Fibroblast of skin of scalp (primary cell): ENCODE measurements around the gene NOM1.
A peak's percentile ranks its signal among the peaks of the same experiment; 100 is the strongest.

Experiments
- DNase-seq: peaks from one replicate; pipeline ENCODE4 v3.0.0-alpha.2; 2013

NOM1 gene

DNA sequence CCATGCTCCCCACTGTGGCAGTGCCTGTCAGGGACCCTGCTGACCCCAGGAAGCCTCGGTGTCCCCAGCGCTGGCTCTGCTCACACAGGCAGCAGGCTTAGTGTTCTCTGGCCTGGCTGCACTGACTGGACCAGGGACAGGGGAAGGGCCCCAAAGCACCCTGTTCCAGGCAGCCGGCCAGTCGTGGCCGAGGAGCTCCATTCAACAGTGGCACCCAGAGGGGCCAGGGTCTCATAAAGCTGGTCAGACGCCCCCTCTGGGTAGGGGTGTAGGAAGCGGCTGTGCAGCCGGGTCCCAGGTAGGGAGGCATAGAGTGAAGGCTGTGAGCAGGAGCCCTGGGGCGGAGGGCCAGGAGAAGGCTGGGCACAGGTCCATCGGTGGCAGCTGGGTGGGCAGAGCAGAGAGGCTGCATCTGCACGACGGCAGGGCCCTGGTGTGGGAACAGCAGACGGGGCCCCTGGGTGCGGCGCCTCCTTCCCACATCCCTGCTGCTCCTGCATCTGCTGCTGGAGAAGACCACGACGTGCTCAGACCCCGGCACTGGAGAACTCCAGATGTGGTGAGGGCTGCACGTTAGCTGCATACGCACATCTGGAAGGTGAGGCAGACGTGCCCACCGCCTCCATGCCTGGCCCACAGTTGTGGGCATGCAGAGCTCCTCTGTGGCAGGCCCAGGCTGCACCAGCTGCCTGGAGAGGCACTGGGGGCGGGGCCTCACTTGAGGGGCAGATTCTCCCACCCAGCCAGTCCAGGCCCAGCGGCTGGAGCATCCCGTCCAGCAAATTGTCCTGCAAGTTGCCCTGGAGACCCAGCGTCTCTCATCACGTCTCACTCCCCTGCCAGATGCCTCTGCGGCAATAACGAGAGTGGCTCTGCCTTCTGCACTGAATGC, 35.8 kb downstream of the NOM1 start:
- no peak for DNase-seq

DNA sequence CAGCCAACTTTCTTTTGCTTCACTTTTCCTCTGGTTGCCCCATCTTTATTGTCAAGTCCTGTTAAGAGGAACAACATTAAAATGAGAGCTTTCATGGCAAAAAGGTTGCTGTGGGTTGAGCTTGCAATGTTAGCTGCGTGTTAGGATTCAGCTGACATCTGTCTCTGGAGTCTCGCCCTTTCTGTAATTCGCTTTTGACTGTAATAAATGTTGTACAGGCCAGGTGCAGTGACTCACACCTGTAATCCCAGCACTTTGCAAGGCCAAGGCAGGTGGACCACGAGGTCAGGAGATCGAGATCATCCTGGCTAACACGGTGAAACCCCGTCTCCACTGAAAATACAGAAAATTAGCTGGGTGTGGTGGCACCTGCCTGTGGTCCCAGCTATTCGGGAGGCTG, 36.9 kb downstream of the NOM1 start:
- DNase-seq, result no peak

DNA sequence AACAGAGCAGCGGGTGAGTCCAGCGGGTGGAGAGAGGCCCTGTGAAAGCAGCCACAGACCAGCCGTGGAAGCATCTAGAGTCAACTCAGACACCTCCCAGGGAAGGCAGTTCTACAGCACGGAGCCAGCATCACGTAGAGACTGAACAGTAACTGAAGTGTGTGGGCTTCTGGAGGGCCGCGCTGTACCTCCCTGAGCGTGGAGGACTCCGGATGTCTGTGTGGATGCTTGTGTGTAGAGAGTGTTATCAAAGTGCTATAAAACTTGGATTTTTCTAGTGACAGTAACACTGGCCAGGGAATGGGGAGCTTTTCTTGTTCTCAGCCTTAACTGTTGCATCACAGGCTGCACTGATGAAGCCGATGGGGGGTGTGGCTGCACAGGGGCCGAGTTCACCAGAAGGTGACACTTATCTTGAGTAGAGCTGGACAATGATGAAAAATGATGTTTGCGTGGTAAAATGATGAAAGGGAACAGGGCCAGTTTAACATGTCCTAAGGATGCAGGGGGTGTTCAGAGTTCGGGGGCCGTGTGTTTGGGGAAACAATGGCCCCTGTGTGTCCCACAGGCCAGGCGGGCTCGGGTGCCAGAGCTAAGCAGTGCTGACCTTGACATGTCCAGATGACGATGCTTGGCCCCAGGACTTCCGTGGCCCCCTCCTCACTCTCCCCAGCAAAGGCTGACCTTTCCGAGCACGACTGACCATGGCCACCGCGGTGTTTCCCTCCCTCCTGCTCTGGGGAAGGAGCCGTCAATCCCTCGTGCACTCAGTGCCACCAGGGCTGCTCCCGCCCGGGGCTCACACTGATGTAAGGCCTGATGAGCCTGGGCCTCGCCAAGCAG, 39.1 kb downstream of the NOM1 start:
- no peak for DNase-seq

DNA sequence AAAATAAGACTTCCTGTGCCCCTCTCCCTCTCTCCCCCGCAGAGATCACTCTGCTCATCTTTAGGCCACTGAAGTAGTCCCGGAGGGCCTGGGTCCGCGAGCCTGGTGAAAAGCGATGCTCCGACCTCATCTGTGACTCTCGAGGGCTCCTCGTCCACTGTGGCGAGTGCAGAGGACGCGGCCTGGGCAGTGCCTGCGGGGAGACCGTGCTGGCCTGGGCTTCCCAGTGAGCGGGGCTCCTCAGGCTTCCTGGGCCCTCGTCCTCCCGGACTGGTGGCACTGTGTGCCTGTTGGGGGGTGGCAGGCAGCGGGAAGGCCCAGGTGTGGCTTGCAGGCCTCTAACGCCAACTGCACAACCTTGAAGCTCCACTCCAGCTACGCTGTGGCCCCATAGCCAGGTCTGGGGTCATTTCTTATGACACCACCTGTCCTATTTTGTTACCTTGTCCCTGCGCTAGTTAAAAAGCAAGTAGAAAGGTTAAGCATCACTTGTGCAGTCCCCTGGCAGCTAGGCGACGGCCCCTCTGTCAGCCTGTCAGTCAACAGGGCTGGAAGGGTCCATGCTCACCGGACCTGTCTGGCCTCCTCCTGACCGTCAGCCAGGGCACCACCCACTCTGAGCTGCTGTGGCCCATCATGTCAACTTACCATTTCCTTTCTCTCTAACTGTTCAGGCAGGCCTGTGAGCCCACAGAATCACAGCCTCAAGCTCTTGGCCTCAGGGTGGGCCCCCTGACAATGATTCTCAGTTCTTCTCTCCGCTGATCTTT, 40.4 kb downstream of the NOM1 start:
- DNase-seq, result no peak

DNA sequence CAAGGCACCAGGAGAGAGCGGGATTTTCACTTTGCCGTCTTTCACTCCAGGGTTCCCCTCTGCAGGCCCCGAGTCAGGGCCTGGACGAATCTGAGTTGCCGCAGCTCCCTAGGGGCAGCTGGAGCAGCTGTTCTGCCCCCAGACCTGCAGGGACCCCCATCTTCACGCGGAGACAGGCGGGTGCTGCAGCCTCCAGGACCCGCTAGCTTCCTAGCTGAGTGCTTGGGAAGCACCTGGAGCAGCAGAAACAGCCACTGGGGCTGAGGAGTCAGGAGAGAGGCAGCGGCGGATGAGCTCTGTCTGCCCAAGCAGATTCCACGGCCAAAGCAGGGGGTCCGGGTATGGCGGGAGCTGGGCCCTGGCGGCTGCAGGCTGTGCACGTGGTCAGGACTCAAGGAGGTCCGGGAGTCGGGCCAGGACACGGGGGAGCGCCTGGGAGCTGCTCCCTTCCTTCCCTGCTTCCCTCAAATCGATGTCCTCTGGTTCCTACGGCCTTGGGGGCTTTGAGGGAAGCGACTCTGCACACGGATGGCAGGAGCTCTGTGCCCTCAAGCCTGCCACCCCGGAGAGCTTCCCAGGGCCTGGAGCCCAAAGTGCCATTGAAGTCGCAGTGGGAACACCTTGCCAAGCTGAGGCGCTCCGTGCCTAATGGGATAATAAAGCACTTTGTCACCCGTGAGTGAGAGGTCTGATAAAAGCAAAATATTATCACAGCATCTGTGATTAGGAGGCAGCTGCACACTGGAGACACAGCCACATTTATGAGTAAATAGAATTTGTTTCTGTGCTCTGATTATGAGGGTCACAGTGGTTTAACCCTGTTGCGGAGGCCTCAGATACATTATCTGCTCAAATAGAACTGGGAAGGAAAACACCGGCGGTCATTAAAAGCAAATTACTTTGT, 43.8 kb downstream of the NOM1 start:
- DNase-seq, result peak; percentile 8

GRCh38 chr7:156993925-156994235, 44.4 kb downstream of the NOM1 start:
- DNase-seq, result no peak

DNA sequence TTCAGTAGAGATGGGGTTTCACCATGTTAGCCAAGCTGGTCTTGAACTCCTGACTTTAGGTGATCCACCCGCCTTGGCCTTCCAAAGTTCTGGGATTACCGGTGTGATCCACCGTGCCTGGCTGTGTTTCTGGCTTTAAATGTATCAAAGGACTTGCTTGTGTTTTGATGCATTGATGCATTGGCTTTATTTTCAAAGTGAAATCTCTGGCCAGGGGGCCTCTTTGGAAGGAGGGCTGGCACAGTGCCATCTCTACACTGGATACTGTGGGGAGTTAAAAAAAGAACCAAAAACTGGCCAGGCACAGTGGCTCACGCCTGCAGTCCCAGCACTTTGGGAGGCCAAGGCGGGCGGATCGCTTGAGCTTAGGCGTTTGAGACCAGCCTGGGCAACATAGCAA, 44.9 kb downstream of the NOM1 start:
- no peak for DNase-seq

- no peak for DNase-seq
These were observed 49.8 kb downstream of the NOM1 start for GRCh38 chr7:156998988-156999957.

- DNase-seq, result no peak
These were observed 50.6 kb downstream of the NOM1 start for GRCh38 chr7:156999958-157000726.

GRCh38 chr7:157000741-157001653, 51.5 kb downstream of the NOM1 start:
- no peak for DNase-seq

- DNase-seq, result no peak
These were observed 52.7 kb downstream of the NOM1 start for GRCh38 chr7:157001920-157002818.

- DNase-seq, result no peak
These were observed 53.4 kb downstream of the NOM1 start for GRCh38 chr7:157002819-157003421.

GRCh38 chr7:157003445-157003755, 53.9 kb downstream of the NOM1 start:
- no peak for DNase-seq

- no peak for DNase-seq
These were observed 54.4 kb downstream of the NOM1 start for GRCh38 chr7:157003756-157004520.

GRCh38 chr7:157004521-157005455, 55.3 kb downstream of the NOM1 start:
- no peak for DNase-seq
